ENCODE data around the gene IL1RL1. TPM values are rescaled to one million over a fixed set of nuclear protein-coding genes. Genes with fewer than 3 reads are reported as not detected.
"Not testable (repeated sequence)": the region's sequence is repeated elsewhere in the genome, so short reads cannot be mapped to it uniquely, and the experiment has no call there.

The IL1RL1 gene
- total RNA-seq, 2 donors from 2014 or later, result 22.2 to 32.8 TPM

GRCh38 chr2:102317715-102318114, 6.4 kb downstream of the IL1RL1 start:
- no peaks in the 10 kb centered on the region for H3K36me3 ChIP-seq
- ATAC-seq (ENCODE audit: insufficient number of reproducible peaks, low FRiP score, low read depth), result no peak
- H3K4me3 ChIP-seq, result no peak overlapping the region
- no peak for DNase-seq (ENCODE audit: low spot score)
- H3K9me3 ChIP-seq, result no peaks in the 10 kb centered on the region
- no peaks in the 10 kb centered on the region for H3K27me3 ChIP-seq (replicated peaks; ENCODE audit: insufficient read depth)
- no peak overlapping the region for H3K27ac ChIP-seq
- no peak for TF ChIP-seq CTCF (IDR thresholded peaks at IDR 0.05)
- H3K4me1 ChIP-seq (ENCODE audit: control insufficient read depth in 1 of 2, low read depth in 2 of 2), result peaks cover 3 to 13% of the 10 kb centered on the region in 2 donors

GRCh38 chr2:102318437-102318836, 7.1 kb downstream of the IL1RL1 start:
- no peaks in the 10 kb centered on the region for H3K27me3 ChIP-seq (replicated peaks; ENCODE audit: insufficient read depth)
- peaks cover 3 to 15% of the 10 kb centered on the region in 2 donors for H3K4me1 ChIP-seq (ENCODE audit: control insufficient read depth in 1 of 2, low read depth in 2 of 2)
- H3K4me3 ChIP-seq, result no peak overlapping the region
- no peaks in the 10 kb centered on the region for H3K9me3 ChIP-seq
- ATAC-seq (ENCODE audit: insufficient number of reproducible peaks, low FRiP score, low read depth), result no peak
- no peak for DNase-seq (ENCODE audit: low spot score)
- TF ChIP-seq CTCF (IDR thresholded peaks at IDR 0.05), result no peak
- no peaks in the 10 kb centered on the region for H3K36me3 ChIP-seq
- no peak overlapping the region for H3K27ac ChIP-seq

GRCh38 chr2:102321941-102322719, 10.8 kb downstream of the IL1RL1 start:
- H3K4me3 ChIP-seq, result no peak overlapping the region
- no peak for ATAC-seq (ENCODE audit: insufficient number of reproducible peaks, low FRiP score, low read depth)
- H3K27ac ChIP-seq, result peak overlapping the region in 1 of 2 donors; percentile 2
- H3K4me1 ChIP-seq (ENCODE audit: control insufficient read depth in 1 of 2, low read depth in 2 of 2), result peaks cover 3 to 15% of the 10 kb centered on the region in 2 donors
- no peaks in the 10 kb centered on the region for H3K9me3 ChIP-seq
- DNase-seq (ENCODE audit: low spot score), result no peak
- H3K27me3 ChIP-seq (replicated peaks; ENCODE audit: insufficient read depth), result no peaks in the 10 kb centered on the region
- no peak for TF ChIP-seq CTCF (IDR thresholded peaks at IDR 0.05)
- no peaks in the 10 kb centered on the region for H3K36me3 ChIP-seq

- H3K36me3 ChIP-seq; DNase-seq (ENCODE audit: low spot score); H3K27ac ChIP-seq; H3K9me3 ChIP-seq; H3K27me3 ChIP-seq (replicated peaks; ENCODE audit: insufficient read depth); ATAC-seq (ENCODE audit: insufficient number of reproducible peaks, low FRiP score, low read depth); H3K4me3 ChIP-seq: not testable (repeated sequence)
- H3K4me1 ChIP-seq (ENCODE audit: control insufficient read depth in 1 of 2, low read depth in 2 of 2), result peaks cover 3 to 15% of the 10 kb centered on the region in 2 donors
Measured at GRCh38 chr2:102324914-102325313, 13.6 kb downstream of the IL1RL1 start.

GRCh38 chr2:102331311-102331980, 20.1 kb downstream of the IL1RL1 start:
- H3K4me3 ChIP-seq, result no peak overlapping the region
- ATAC-seq (ENCODE audit: insufficient number of reproducible peaks, low FRiP score, low read depth), result no peak
- no peak overlapping the region for H3K27ac ChIP-seq
- H3K27me3 ChIP-seq (replicated peaks; ENCODE audit: insufficient read depth), result no peaks in the 10 kb centered on the region
- no peak for TF ChIP-seq CTCF (IDR thresholded peaks at IDR 0.05)
- no peak for DNase-seq (ENCODE audit: low spot score)
- H3K9me3 ChIP-seq, result no peaks in the 10 kb centered on the region
- no peaks in the 10 kb centered on the region for H3K36me3 ChIP-seq
- H3K4me1 ChIP-seq (ENCODE audit: control insufficient read depth in 1 of 2, low read depth in 2 of 2), result peaks cover 7 to 24% of the 10 kb centered on the region in 2 donors
